RWPE1 (cell line): ENCODE results near the gene SLC35A4.

ENCODE experiments used
- CTCF ChIA-PET: fragments of 350-600 bp; sonication (Branson Sonifier 250); formaldehyde crosslinking; extraction: SDS; loops from one replicate; lab custom pipeline; 2021; lab: Yijun Ruan, JAX
- POLR2A ChIA-PET: fragments of 400-600 bp; formaldehyde crosslinking; extraction: SDS; loops from one replicate; lab custom pipeline; 2020; ENCODE audit warnings: antibody characterized with exemption; ENCODE audit not compliant: low non-redundant PET; lab: Yijun Ruan, JAX
- DNase-seq: peaks from one replicate; pipeline ENCODE4 v3.0.0; 2012; ENCODE audit warnings: low spot score
- H3K27ac ChIP-seq: fragments of 450-650 bp; 2 replicates; pipeline ENCODE4 v1.5.1; 2017
- CTCF ChIP-seq: fragments of 450-650 bp; conservative IDR thresholded peaks from 2 replicates; pipeline ENCODE4 v1.5.1; 2017; ENCODE audit warnings: low read depth, mild to moderate bottlenecking

SLC35A4 gene

DNA sequence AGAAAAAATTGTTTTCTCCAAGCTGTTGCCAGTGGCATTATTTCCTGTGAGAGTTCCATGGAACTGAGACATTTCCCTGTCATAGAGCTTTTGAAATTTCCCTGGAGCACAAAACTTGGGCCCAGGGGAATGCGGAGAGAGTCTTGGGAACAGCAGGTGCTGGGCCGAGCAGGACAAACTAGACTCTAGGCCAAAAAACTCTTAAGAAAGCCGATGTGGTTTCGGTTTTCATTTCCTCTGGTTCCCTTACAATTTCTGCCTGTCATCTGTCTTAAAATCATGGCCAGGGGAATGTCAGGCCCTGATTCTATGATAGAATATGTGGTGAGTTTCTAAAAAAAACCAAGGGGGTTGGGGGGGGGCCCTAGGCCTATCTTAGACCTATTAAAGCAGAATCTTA is 4.6 kb downstream of the SLC35A4 start:
- no peak for DNase-seq
- no peak for TF ChIP-seq CTCF
- CTCF ChIA-PET, result interaction anchor here (1.3 kb wide), 1 partner anchor 21 kb away, joined by 3 read pairs; the partner anchor contains the start of gene EIF4EBP3
- POLR2A ChIA-PET, result no interaction called here
- no peak overlapping the region for H3K27ac ChIP-seq

DNA sequence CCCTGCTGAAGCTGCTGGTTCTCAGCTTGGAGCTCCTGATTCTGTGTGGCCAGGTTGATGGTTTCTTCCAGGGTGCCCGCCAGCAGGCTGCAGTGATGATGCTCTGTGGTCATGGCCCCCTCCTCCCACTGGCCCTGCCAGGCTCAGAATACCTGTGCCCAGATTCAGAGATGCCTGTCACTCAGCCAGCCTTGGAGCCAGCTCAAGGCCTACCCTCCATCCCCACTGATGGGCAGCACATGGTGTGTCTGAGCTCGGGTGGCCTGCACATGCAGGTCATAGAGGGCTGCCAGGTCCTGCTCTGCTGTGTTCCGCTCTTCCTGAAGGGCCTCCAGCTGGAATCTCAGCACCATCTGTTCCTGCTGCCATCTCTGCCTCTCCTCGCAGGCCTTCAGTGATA is 5.4 kb downstream of the SLC35A4 start:
- ChIA-PET CTCF (interaction anchor here (0.6 to 1.3 kb wide), 2 partner anchors 22 to 266 kb away, joined by 3 to 4 read pairs; partner anchors contain the start of gene EIF4EBP3), POLR2A (no interaction called here)
- no peak overlapping the region for H3K27ac ChIP-seq
- no peak for DNase-seq
- no peak for TF ChIP-seq CTCF

DNA sequence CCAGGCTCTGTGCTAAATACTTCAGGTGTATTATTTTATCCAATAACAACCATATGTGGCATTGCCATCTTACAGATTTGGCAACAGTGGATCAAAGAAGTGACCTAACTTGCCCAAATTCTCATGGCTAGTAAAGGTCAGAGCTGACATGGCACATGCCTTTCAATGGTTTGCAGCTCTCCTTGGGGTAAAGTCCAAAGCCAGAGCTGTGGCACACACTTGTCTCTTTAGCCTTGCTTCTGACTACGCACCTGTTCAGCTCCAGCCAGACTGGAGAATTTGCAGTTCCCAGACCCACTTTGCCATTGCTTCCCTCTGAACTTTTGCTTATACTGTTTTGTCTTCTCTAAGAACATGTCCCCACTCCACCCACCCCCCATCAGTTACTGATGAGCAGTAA is 5.9 kb downstream of the SLC35A4 start:
- no peak overlapping the region for H3K27ac ChIP-seq
- DNase-seq, result no peak
- ChIA-PET POLR2A (no interaction called here), CTCF (no interaction called here)
- no peak for TF ChIP-seq CTCF

GRCh38 chr5:140571105-140571504 is 6.5 kb downstream of the SLC35A4 start:
- H3K27ac ChIP-seq, result no peak overlapping the region
- POLR2A ChIA-PET, result no interaction called here
- DNase-seq, result no peak
- no peak for TF ChIP-seq CTCF
- CTCF ChIA-PET, result interaction anchor here (0.8 kb wide), 1 partner anchor 75 kb away, joined by 3 read pairs; no protein-coding TSS in a partner anchor

DNA sequence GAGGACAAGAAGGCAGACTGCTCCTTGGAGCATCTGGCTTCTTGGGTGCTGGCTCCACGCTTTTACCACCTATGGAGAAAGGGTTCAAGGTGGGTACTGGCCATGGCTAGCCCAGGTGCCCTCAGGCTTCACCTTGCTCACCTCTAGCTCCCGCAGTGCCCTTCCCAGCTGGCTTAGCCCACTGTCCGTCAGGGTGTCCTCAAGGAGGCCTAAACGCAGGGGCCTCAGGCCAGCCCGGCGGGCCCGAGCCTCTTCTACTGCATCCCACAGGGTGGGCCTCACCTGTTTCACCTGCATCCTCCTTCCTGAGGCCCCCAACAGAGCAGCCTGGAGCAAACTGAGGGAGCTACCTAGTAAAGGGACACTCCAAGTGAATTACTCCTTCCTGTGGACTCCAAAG is 9.1 kb downstream of the SLC35A4 start:
- no peak for DNase-seq
- ChIA-PET POLR2A (no interaction called here), CTCF (no interaction called here)
- H3K27ac ChIP-seq, result no peak overlapping the region
- no peak for TF ChIP-seq CTCF

DNA sequence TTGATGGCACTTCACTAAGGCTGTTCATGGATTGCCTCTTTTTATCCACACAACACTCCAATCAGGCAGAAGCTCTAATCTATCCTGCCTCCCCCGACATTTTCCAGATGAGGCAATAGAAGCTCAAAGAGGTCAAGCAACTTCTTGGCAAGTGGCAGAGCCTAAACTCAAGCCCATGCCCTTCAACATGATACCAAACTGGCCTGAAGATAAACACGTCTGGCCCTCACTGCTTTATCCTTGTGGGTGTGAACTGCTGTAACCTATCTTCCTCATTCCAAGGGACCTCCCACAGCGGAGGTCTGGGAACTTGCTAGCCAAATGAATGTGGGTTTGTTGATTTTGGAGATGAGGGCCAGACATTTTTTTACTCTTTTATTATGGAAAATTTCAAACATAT is 9.5 kb downstream of the SLC35A4 start:
- DNase-seq, result no peak

More for the DNA sequence above, 9.5 kb downstream of the SLC35A4 start:
- CTCF ChIA-PET, result no interaction called here
- POLR2A ChIA-PET, result no interaction called here
- no peak overlapping the region for H3K27ac ChIP-seq
- TF ChIP-seq CTCF, result no peak
